GM19463 (cell line): ENCODE measurements around the gene C9orf85.
"Not testable (repeated sequence)": the region's sequence is repeated elsewhere in the genome, so short reads cannot be mapped to it uniquely, and the experiment has no call there.

Experiments used
- ATAC-seq: cut with Tn5 transposase; IDR thresholded peaks from one replicate; pipeline ENCODE4 v1.9.1; 2021; ENCODE audit warnings: mild to moderate bottlenecking, moderate library complexity; ENCODE audit not compliant: unreplicated experiment

Gene C9orf85, protein sequence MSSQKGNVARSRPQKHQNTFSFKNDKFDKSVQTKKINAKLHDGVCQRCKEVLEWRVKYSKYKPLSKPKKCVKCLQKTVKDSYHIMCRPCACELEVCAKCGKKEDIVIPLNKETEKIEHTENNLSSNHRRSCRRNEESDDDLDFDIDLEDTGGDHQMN

DNA sequence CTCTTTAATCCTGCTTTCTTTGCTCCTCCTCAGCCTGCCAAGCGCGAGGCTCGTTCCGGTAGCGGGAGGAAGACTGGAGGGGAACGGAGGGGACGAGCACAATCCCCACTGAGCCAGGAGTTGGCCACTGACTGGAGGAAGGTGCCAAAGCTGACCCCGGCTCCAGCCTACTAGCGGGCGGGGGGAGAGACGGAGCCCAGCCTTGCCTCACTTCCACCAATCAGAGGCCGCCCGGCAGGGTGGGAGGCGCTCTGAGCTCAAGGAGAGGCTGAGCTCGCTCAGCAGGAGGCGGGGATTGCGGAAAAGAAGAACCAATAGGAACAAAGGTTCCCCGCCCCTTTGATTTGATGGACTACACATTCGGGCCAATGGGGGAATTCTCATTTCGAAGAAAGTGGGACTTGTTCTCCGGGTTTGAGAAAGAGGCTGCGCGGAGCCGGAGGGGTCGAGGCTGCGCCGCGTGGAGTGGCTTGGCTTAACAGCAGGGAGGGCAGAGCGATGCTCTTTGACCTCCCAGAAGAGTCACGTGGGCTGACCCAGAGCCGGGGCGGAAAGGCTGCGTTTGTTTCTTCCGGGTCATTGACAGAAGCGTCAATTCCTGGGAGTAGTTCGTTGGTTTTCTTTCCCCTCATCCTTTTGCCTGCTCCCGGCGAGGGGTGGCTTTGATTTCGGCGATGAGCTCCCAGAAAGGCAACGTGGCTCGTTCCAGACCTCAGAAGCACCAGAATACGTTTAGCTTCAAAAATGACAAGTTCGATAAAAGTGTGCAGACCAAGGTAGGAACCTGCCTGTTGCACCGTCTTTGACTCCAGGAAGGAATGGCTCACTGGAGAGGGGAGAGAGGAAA lies at the start of gene C9orf85, which contains the start of gene ABHD17B:
TSS of gene C9orf85 (plus strand) at position 579 of the 847 bp plus-strand sequence. CDS start at position 675, 96 bp downstream.
TSS of gene ABHD17B (minus strand) at position 133 of the 847 bp plus-strand sequence. CDS start 36,113 bp downstream, outside the sequence.
- ATAC-seq, result peak; percentile 91

GRCh38 chr9:71863631-71864030 lies 47.8 kb upstream of the C9orf85 start:
- ATAC-seq, result no peak

DNA sequence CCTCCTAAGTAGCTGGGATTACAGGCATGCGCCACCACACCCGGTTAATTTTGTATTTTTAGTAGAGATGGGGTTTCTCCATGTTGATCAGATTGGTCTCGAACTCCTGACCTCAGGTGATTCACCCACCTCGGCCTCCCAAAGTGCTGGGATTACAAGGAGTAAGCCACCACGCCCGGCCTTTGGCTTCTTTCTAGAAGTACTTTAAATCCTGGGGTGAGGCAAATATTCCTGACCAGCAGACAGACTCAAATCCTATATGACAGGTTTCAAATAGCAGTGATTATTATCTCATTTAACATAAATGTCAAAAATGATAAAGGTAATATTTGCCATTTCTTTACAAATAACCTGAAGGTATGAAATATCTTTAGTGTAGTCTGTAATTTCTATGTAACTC lies 36.1 kb upstream of the C9orf85 start:
- ATAC-seq, result no peak

DNA sequence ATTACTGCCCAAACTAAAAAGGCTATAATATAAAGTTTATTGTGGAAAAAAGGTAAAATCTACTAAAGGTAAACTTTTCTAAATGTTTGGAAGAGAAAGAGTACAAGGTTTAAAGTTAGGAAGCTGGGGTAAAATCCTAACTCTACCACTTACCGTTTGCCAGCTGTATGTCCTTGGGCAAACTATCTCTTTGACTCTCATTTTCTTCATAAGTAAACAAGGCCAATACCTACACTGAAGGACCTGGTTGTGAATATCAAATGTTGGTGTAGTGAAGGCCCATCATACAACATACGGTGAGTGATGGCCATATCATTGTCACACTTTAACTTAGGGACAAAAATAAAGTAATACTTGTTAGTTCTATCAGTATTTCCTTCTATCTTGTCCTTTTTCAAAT lies 35.3 kb upstream of the C9orf85 start:
- ATAC-seq, result no peak

GRCh38 chr9:71876829-71877228 lies 34.6 kb upstream of the C9orf85 start:
- no peak for ATAC-seq

DNA sequence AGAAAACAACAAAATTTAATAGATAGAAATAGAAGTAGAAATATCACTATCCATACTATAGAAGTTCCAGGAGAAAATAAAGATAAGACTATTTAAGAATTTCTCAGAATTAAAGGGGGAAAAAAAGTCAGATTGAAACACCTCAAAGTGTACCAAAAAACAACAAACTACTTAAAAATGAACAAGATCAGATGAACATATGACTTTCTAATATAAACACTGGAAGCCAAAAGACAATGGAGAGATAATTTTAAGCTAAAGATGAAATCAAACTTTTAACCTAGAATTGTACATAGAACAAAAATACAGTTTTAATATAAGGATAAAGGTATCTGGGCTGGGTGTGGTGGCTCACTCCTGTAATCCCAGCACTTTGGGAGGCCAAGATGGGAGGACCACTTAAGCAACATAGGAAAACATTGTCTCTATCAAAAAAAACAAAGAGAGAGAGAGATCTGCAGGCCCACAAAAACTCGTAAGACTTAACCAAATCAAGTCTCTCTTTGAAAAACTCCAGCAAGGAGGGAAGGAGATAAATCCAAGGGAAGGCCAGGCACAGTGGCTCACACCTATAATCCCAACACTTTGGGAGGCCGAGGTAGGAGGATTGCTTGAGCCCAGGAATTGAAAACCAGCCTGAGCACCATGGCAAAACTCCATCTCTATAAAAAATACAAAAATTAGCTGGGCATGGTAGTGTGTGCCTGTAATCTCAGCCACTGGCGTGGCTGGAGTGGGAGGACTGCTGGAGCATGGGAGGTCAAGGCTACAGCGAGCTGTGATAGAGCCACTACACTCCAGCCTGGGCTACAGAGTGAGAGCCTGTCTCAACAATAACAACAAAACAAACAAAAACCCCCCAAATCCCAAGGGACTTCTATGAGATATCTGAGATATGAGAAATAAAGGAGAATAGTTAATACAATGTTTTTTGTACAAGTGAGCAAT lies 32.8 kb upstream of the C9orf85 start:
- no peak for ATAC-seq

DNA sequence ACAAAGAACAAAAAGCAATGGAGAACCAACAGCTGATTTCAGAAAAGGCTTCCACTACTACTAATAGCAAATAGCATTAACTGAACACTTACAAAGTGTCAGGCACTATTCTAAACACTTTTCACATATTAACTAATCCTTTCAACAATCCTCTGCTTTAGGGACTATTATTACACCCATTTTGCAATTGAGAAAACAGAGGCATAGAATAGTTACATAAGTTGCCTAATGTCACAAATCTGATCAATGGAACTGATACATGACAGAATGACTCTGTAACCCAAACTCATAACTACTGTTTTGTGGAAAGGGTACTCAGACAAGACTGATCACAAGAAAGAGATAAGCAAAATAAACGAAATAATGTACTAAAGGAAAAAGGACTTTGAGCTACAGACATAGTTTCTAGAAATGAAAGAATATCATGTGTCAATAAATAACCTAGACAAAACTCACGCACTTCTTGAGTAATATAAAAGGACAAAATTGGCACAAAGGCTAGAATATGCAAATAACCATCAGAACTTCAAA lies 31.7 kb upstream of the C9orf85 start:
- ATAC-seq, result no peak

DNA sequence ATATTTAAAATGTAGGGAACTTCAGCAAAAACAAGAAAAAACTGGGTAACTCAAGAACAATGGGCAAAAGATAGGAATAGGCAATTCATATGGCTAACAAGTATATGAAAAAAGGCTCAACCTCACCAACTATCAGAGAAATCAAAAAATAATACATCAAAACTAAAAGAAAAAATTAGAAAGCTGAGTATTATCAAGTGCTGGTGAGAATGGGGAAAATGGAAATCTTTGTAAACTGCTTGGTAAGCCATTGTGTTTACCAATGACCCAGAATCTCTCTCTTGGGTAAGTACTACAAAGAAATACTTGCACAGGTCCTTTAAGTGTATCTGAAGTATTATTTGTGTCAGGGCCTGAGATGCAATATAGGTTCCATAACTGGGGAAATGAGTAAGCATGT lies 27.4 kb upstream of the C9orf85 start:
- ATAC-seq, result no peak

DNA sequence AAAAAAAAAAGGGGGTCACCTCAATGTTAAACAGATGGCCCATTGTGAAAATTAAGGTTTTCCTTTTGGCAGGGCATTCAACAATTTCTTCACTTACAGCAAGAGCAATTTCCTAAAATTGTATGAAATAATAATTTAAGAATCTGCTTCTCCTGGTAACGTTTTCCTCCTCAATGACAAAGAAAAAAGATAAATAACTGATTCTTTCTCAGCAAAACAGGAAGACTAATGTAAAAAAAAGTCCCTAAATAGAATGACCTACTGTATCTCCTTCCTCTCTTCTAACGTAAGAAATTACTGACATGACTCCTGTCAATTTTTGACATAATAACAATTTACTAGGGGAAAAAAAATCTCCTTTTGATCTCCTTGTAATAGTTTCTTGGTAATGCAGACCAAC lies 26.0 kb upstream of the C9orf85 start:
- no peak for ATAC-seq

- no peak for ATAC-seq
Measured at GRCh38 chr9:71886015-71886414, 25.4 kb upstream of the C9orf85 start.

DNA sequence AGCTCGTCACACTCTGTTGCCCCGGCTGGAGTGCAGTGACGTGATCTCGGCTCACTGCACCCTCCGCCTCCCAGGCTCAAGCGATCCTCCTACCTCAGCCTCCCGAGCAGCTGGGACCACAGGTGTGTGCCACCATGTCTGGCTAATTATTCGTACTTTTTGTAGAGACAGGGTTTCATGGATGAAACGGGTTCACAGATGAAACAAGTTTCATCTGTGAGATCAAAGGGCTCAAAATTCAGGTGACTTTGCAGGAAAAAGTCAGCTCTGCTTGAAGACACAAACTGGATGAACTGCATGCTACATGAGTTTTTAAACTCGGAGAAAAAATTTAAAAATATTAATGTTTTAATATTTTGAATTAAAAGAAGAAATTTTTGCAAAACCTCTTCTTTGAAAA lies 24.9 kb upstream of the C9orf85 start:
- no peak for ATAC-seq

DNA sequence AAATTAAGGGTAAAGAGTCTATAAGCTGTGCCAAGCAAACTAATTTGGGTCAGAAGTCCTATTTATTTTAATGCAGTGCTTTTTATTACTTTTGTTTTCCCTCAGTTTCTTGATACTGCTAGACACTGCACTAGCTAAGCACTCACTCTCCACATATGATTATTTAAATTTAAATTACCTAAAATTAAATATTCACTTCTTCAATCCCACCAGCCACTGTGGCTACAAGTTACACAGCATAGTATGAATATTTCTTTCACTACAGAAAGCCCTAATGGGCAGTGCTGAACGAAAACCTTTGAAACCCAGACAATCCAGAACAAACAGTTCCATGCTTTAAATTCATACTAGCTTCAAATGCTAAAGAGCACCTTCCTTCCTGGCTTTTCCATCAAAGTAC lies 24.1 kb upstream of the C9orf85 start:
- no peak for ATAC-seq

DNA sequence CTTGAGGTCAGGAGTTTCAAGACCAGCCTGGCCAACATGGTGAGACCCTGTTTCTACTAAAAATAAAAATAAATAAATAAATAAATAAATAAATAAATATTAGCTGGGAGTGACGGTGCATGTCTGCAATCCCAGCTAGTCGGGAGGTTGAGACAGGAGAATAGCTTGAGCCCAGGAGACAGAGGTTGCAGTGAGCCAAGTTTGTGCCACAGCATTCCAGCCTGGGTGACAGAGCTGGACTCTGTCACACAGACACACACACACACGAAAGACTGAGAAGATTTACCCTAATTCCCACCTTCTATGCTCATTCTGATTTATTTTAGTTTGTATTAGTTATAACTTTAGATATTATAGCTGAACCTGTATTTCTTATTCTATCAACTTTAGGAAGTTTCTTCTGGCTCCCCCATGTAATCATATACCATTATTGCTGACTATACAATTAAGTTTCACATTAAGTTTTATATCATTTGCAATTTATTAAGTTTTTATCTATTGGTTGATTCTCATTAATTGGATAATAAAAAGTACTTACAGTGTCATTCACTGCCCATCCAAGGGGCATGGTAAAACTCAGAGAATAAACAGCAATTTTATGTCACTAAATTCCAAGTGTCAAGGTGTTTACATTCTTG lies 21.3 kb upstream of the C9orf85 start:
- no peak for ATAC-seq

GRCh38 chr9:71891557-71892189 lies 19.8 kb upstream of the C9orf85 start:
- peak; percentile 48 for ATAC-seq

- ATAC-seq, result peak; percentile 47
Measured at GRCh38 chr9:71895117-71895516, 16.3 kb upstream of the C9orf85 start.

DNA sequence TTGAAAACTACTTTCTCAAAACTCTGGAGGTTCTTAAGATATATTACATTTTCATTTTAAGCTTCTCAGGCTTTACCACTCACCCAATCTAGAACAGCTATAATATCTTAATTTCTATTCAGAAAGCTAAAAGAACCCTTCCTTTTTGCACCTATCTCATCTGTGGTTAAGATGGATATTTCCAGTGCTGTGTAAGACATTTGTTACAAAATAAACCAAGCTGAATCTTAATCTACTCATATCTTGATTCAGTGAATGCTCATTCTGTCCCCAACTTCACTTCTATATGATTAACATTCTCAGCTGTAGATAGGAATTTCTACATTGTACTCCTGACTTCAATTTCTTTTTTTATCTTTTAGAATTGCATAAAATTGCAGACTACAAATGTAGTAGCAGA lies 15.5 kb upstream of the C9orf85 start:
- no peak for ATAC-seq

DNA sequence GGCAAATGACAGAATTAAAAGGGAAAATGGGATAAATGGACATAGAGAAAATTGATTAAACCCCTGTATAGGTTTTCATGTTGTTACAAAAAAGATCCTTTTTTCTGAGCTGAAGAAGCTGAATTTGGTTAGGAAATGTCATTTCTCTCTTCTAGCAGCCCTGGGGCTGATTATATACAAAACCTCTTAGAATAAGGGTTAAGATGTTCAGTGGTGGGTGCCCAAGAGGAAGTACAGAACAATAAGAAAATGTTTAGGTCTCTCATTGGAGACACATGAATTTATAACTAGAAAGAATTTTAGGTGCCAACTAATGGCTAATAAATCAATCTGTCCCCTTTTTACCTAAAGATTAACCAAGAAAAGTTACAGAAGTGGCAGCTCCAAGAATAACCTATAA lies 14.7 kb upstream of the C9orf85 start:
- ATAC-seq, result no peak

DNA sequence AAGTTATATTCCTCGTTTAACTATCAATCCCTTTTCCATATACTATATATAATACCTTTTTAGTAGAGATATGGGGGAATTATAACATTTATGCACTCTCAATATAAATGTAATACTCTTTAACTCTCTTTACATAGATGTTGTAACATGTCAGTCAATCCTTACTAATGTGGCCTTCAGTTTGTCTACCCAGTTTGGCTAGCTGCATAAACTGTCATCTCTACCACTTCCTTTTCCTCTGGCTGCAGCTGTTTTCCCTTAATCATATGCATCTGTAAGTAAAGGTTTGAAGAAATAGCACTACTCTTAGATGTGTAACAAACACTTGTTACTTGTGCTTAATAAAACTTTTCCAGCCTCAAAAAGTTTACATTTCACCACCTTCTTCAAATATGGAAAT lies 13.9 kb upstream of the C9orf85 start:
- ATAC-seq, result peak; percentile 39

- ATAC-seq, result not testable (repeated sequence)
Measured at GRCh38 chr9:71898756-71899155, 12.7 kb upstream of the C9orf85 start.
